Suprapubic skin (tissue), 3 donors: ENCODE data around the gene HS6ST1.

Experiments
- POLR2A ChIP-seq, 2 donors: fragments of 450-650 bp; IDR thresholded peaks; one replicate each; pipeline ENCODE4 v1.6.1; 2017; ENCODE audit warnings: antibody characterized with exemption in 2 of 2, mild to moderate bottlenecking in 2 of 2, moderate library complexity in 2 of 2
- TF ChIP-seq, protein P1 (sequence below), 2 donors: fragments of 200-600 bp in 1 of 2; fragments of 450-650 bp in 1 of 2; sonication (generic) in 1 of 2; IDR thresholded peaks; one replicate each; pipeline ENCODE4 v1.5.1; 2016 to 2019; ENCODE audit warnings: antibody characterized with exemption in 2 of 2, mild to moderate bottlenecking in 1 of 2, moderate library complexity in 1 of 2

GRCh38 chr2:128313091-128313836 is 5.4 kb downstream of the HS6ST1 start:
- TF ChIP-seq, protein P1, sequence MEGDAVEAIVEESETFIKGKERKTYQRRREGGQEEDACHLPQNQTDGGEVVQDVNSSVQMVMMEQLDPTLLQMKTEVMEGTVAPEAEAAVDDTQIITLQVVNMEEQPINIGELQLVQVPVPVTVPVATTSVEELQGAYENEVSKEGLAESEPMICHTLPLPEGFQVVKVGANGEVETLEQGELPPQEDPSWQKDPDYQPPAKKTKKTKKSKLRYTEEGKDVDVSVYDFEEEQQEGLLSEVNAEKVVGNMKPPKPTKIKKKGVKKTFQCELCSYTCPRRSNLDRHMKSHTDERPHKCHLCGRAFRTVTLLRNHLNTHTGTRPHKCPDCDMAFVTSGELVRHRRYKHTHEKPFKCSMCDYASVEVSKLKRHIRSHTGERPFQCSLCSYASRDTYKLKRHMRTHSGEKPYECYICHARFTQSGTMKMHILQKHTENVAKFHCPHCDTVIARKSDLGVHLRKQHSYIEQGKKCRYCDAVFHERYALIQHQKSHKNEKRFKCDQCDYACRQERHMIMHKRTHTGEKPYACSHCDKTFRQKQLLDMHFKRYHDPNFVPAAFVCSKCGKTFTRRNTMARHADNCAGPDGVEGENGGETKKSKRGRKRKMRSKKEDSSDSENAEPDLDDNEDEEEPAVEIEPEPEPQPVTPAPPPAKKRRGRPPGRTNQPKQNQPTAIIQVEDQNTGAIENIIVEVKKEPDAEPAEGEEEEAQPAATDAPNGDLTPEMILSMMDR (IDR thresholded peaks at IDR 0.05): peak in 1 of 2 donors; percentile 31
- no peak for TF ChIP-seq POLR2A (IDR thresholded peaks at IDR 0.05)
